AG04450 (cell line): Measurements from ENCODE around the gene TMX4. TPM values are rescaled to one million over a fixed set of nuclear protein-coding genes. Genes with fewer than 3 reads are reported as not detected.
A peak's percentile ranks its signal among the peaks of the same experiment; 100 is the strongest.

Experiments used
- CTCF ChIA-PET: fragments of 300-600, 350-600 bp; formaldehyde crosslinking; extraction: SDS; loops from one replicate; lab custom pipeline; 2022; ENCODE audit warnings: antibody characterized with exemption, inconsistent platforms; lab: Charles Lee
- POLR2A ChIA-PET: fragments of 350-600 bp; formaldehyde crosslinking; extraction: SDS; loops from one replicate; lab custom pipeline; 2021; ENCODE audit warnings: antibody characterized with exemption, inconsistent platforms; lab: Yijun Ruan, JAX
- DNase-seq: peaks from one replicate; pipeline ENCODE4 v3.0.0-alpha.2; 2011; ENCODE audit warnings: low read depth, low spot score
- H3K27ac ChIP-seq: one replicate; pipeline ENCODE4 v1.5.1; 2012; ENCODE audit warnings: low read depth, low read length, control low read depth
- H3K27me3 ChIP-seq: one replicate; pipeline ENCODE4 v1.6.0; 2012; ENCODE audit warnings: low read length; ENCODE audit not compliant: control insufficient read depth, insufficient read depth
- H3K4me3 ChIP-seq: 2 replicates; pipeline ENCODE4 v1.5.1; 2011; ENCODE audit warnings: mild to moderate bottlenecking, low read depth, low read length, control low read depth
- H3K9me3 ChIP-seq: 2 replicates; pipeline ENCODE4 v1.5.1; 2012; ENCODE audit warnings: low read length; ENCODE audit not compliant: control insufficient read depth, insufficient read depth
- CTCF ChIP-seq: IDR thresholded peaks from 2 replicates; pipeline ENCODE4 v1.5.1; 2011; ENCODE audit warnings: low read depth, low read length, control low read depth, inconsistent platforms
- polyA plus RNA-seq: library from polyadenylated mRNA; depleted of rRNA; stranded (reverse); fragments of >200 nt; gene quantifications from 2 replicates; pipeline ENCODE4 v1.2.3, GENCODE V29; 2011

The TMX4 gene
- polyA plus RNA-seq, 1 experiment, result 15.6 TPM

GRCh38 chr20:8049310-8049709 lies 29.7 kb upstream of the TMX4 start:
- no peaks in the 10 kb centered on the region for H3K9me3 ChIP-seq
- POLR2A ChIA-PET, result no interaction called here
- H3K27me3 ChIP-seq, result no peaks in the 10 kb centered on the region
- no peak for TF ChIP-seq CTCF
- CTCF ChIA-PET, result interaction anchor here (0.6 to 12.8 kb wide), 2 partner anchors 82 to 671 kb away, joined by 3 to 384 read pairs; no protein-coding TSS in a partner anchor
- no peak overlapping the region for H3K27ac ChIP-seq
- no peak for DNase-seq
- H3K4me3 ChIP-seq, result no peak overlapping the region

GRCh38 chr20:8045946-8046345 lies 26.4 kb upstream of the TMX4 start:
- Histone ChIP-seq H3K27me3 (no peaks in the 10 kb centered on the region), H3K9me3 (no peaks in the 10 kb centered on the region), H3K4me3 (no peak overlapping the region), H3K27ac (no peak overlapping the region)
- TF ChIP-seq CTCF, result no peak
- no peak for DNase-seq
- CTCF ChIA-PET, result interaction anchor here (0.5 to 12.8 kb wide), 14 partner anchors 16 to 675 kb away, joined by 3 to 384 read pairs (median 6); partner anchors contain the start of gene PLCB1
- POLR2A ChIA-PET, result no interaction called here

- H3K9me3 ChIP-seq, result no peaks in the 10 kb centered on the region
- H3K4me3 ChIP-seq, result no peak overlapping the region
- CTCF ChIA-PET, result interaction anchor here (0.6 to 12.8 kb wide), 70 partner anchors 9 to 1566 kb away, joined by 3 to 384 read pairs (median 4); partner anchors contain the start of gene PLCB1
- no peak overlapping the region for H3K27ac ChIP-seq
- POLR2A ChIA-PET, result interaction anchor here (1.0 kb wide), 1 partner anchor 679 kb away, joined by 3 read pairs; no protein-coding TSS in a partner anchor
- H3K27me3 ChIP-seq, result no peaks in the 10 kb centered on the region
- DNase-seq, result no peak
- TF ChIP-seq CTCF, result peak; percentile 69
These were observed 24.2 kb upstream of the TMX4 start for GRCh38 chr20:8043687-8044282.

- TF ChIP-seq CTCF, result no peak
- no peaks in the 10 kb centered on the region for H3K27me3 ChIP-seq
- CTCF ChIA-PET, result interaction anchor here (5.6 kb wide), 1 partner anchor 683 kb away, joined by 38 read pairs; no protein-coding TSS in a partner anchor
- H3K9me3 ChIP-seq, result no peaks in the 10 kb centered on the region
- DNase-seq, result no peak
- H3K4me3 ChIP-seq, result no peak overlapping the region
- no peak overlapping the region for H3K27ac ChIP-seq
- POLR2A ChIA-PET, result no interaction called here
These were observed 19.5 kb upstream of the TMX4 start for GRCh38 chr20:8039042-8039441.

- POLR2A ChIA-PET, result no interaction called here
- Histone ChIP-seq H3K27ac (no peak overlapping the region), H3K9me3 (no peaks in the 10 kb centered on the region), H3K4me3 (no peak overlapping the region), H3K27me3 (no peaks in the 10 kb centered on the region)
- DNase-seq, result no peak
- CTCF ChIA-PET, result interaction anchor here (1.7 to 5.6 kb wide), 2 partner anchors 99 to 685 kb away, joined by 3 to 38 read pairs; no protein-coding TSS in a partner anchor
- no peak for TF ChIP-seq CTCF
These were observed 17.2 kb upstream of the TMX4 start for GRCh38 chr20:8036771-8037170.
